ENCODE data around the gene WDR49.

Gene WDR49

DNA sequence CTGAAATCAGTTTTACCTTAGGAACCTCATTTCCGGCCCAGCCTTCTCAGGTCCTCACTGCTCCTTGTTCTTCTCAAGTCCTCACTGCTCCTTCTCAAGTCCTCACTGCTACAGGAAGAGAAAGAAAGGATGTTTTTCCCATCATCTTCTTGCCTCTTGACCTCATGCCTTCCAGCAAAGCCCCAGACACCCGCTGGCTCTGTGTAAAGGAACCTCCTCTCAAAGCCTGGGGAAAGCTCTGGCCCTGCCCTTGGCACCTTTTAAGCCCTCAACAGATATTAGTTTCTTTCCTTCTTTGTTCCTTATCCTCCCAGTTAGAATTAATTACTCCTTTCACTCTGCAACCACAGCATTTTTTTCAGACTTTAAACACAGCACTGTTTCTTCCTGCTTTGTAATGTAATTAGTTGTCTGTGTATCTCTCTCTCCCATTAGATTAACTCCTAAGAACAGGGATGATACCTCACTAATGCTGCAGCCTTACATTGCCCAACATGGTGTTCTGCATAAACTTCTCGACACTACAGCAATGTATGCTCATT, 4.0 kb upstream of the WDR49 start:
- TF ChIP-seq, protein P1, sequence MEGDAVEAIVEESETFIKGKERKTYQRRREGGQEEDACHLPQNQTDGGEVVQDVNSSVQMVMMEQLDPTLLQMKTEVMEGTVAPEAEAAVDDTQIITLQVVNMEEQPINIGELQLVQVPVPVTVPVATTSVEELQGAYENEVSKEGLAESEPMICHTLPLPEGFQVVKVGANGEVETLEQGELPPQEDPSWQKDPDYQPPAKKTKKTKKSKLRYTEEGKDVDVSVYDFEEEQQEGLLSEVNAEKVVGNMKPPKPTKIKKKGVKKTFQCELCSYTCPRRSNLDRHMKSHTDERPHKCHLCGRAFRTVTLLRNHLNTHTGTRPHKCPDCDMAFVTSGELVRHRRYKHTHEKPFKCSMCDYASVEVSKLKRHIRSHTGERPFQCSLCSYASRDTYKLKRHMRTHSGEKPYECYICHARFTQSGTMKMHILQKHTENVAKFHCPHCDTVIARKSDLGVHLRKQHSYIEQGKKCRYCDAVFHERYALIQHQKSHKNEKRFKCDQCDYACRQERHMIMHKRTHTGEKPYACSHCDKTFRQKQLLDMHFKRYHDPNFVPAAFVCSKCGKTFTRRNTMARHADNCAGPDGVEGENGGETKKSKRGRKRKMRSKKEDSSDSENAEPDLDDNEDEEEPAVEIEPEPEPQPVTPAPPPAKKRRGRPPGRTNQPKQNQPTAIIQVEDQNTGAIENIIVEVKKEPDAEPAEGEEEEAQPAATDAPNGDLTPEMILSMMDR (IDR thresholded peaks at IDR 0.05; ENCODE audit: low read length, missing control alignments), result no peak
- no peak for DNase-seq (ENCODE audit: low read depth)
- H3K4me3 ChIP-seq (replicated peaks; ENCODE audit: low read depth, low read length), result no peak overlapping the region

DNA sequence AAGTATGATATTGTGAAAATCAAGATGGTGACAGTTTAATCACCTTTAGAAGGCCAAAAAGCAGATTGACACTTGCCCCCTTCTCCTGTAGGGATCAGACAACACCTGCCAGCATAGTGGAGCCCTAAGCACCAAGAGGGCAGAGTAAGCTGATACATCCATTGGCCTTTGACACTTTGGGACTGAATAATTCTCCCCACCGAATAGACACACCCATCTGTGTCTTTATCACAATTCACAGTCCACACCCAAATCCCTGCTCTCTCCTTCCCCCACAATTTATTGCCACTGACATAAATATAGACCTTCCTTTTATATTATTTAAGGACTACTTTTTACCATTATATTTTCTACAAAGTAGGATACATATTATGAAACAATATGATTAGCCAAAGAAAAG, 3.1 kb upstream of the WDR49 start:
- H3K4me3 ChIP-seq (replicated peaks; ENCODE audit: low read depth, low read length), result no peak overlapping the region
- no peak for DNase-seq (ENCODE audit: low read depth)
- TF ChIP-seq, protein P1 (IDR thresholded peaks at IDR 0.05; ENCODE audit: low read length, missing control alignments), result no peak

DNA sequence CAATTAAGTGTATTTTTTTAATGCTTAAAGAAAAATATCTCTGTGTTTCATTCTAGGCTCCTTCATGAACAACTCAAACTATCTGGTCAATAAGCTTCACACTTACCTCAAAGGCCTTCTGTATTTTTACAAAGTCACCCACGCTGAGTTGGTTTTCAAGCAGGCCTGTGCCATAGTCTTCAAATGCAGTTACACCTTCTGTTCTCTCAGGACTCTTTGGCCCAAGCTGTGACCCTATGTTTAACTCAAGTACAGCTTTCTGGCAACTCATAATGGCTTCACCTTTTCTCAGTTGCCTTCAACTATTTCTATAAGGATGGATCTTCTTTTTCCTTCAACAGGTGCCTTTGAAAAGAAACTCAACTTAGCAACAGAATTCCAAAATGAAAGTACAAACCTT, 587 bp downstream of the WDR49 start:
- TF ChIP-seq, protein P1 (IDR thresholded peaks at IDR 0.05; ENCODE audit: low read length, missing control alignments), result no peak
- no peak for DNase-seq (ENCODE audit: low read depth)
- H3K4me3 ChIP-seq (replicated peaks; ENCODE audit: low read depth, low read length), result no peak overlapping the region

DNA sequence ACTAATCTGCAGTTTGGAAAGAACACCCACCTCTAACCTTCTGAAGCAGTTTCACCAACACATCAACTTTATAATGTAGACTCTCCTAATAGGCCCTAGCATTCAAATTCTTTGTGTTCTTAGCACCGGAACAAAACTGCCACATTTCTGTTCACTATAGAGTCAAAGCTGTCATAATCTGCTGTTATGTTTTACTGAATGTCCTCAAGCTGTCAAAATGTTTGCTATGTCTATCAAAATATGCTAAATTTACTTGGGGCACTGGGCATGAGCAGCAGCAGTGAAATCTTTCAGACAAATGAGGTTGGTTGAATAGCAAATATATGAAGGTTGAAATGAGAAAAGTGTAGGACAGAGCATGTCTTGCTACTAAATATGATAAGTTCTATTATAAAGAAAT, 1.9 kb downstream of the WDR49 start:
- TF ChIP-seq, protein P1 (IDR thresholded peaks at IDR 0.05; ENCODE audit: low read length, missing control alignments), result no peak
- DNase-seq (ENCODE audit: low read depth), result no peak
- no peak overlapping the region for H3K4me3 ChIP-seq (replicated peaks; ENCODE audit: low read depth, low read length)

DNA sequence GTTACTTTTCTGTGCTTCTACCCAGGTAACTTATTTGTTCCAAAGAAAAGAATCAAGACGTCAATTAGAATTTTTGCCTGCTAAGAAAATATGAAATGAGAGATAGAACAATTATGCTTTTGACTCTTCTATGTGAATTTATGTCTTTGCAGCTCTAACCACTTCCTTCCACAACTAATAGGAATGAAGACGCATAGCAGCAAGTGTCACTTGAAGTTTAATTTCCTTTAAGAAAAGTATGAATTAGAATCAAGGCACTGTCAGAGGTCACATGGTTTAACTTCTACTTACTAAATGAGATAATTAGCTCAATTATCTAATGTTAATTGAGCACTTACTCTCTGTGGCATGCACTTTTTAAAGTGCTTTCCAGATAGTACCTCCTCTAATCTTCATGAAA, 3.3 kb downstream of the WDR49 start:
- DNase-seq (ENCODE audit: low read depth), result no peak
- no peak overlapping the region for H3K4me3 ChIP-seq (replicated peaks; ENCODE audit: low read depth, low read length)
- TF ChIP-seq, protein P1 (IDR thresholded peaks at IDR 0.05; ENCODE audit: low read length, missing control alignments), result no peak

DNA sequence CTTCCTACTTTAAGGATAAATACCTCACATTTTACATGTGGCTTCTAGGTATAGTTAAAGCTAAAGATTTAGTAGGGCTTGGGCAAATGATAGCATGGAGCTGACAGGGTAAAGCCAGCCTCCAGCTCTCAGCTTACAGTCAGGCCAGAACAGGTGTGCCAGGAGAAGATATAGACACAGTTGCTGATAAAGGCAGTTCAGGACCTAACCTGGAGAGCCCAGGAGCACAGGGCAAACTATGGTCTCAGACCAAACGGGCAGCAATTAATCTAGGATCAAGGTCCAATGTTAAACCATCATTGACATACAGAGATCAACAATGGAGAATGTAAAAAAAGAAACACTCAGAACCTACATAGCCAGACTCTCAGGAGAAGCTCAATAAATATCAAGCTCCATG, 4.0 kb downstream of the WDR49 start:
- no peak for DNase-seq (ENCODE audit: low read depth)
- TF ChIP-seq, protein P1 (IDR thresholded peaks at IDR 0.05; ENCODE audit: low read length, missing control alignments), result no peak
- no peak overlapping the region for H3K4me3 ChIP-seq (replicated peaks; ENCODE audit: low read depth, low read length)

DNA sequence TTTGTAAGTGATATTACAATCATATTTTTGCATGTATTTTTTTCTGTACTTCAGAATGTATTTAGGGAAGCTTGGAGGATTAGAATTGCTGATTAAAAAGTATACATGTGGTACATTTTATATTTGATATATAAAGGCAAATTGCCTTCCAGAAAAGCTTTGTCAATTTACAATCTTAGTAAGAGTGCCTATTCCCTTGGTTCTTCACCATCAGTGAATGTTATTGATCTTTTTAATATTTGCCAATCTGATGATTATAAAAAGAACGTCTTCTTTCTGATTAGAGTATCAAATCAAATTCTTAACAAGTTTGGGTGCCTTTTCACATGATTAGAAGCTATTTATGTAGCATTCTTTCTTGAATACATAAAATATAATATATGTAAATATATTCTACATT, 9.1 kb downstream of the WDR49 start:
- TF ChIP-seq, protein P1 (IDR thresholded peaks at IDR 0.05; ENCODE audit: low read length, missing control alignments), result no peak
- DNase-seq (ENCODE audit: low read depth), result no peak

More for the DNA sequence above, 9.1 kb downstream of the WDR49 start:
- H3K4me3 ChIP-seq (replicated peaks; ENCODE audit: low read depth, low read length), result no peak overlapping the region
